Measurements from ENCODE around the gene RTN4IP1.

Gene RTN4IP1

GRCh38 chr6:106547601-106548453, 81.5 kb downstream of the RTN4IP1 start:
- DNase-seq (ENCODE audit: low read depth in 2 of 2, low spot score in 1 of 2): no peak

GRCh38 chr6:106546691-106547414, 82.4 kb downstream of the RTN4IP1 start:
- DNase-seq (ENCODE audit: low read depth in 2 of 2, low spot score in 1 of 2): no peak

- DNase-seq (ENCODE audit: low read depth in 2 of 2, low spot score in 1 of 2): no peak
These were observed 83.0 kb downstream of the RTN4IP1 start for GRCh38 chr6:106546261-106546690.

GRCh38 chr6:106540907-106541306, 88.4 kb downstream of the RTN4IP1 start:
- no peak for DNase-seq (ENCODE audit: low read depth in 2 of 2, low spot score in 1 of 2)

GRCh38 chr6:106540432-106540831, 88.9 kb downstream of the RTN4IP1 start:
- no peak for DNase-seq (ENCODE audit: low read depth in 2 of 2, low spot score in 1 of 2)

GRCh38 chr6:106539936-106540335, 89.4 kb downstream of the RTN4IP1 start:
- DNase-seq (ENCODE audit: low read depth in 2 of 2, low spot score in 1 of 2): no peak

- DNase-seq (ENCODE audit: low read depth in 2 of 2, low spot score in 1 of 2): no peak
These were observed 91.2 kb downstream of the RTN4IP1 start for GRCh38 chr6:106538145-106538544.

GRCh38 chr6:106537662-106538061, 91.6 kb downstream of the RTN4IP1 start:
- no peak for DNase-seq (ENCODE audit: low read depth in 2 of 2, low spot score in 1 of 2)

- no peak for DNase-seq (ENCODE audit: low read depth in 2 of 2, low spot score in 1 of 2)
These were observed 92.4 kb downstream of the RTN4IP1 start for GRCh38 chr6:106536851-106537250.

GRCh38 chr6:106536357-106536756, 92.9 kb downstream of the RTN4IP1 start:
- no peak for DNase-seq (ENCODE audit: low read depth in 2 of 2, low spot score in 1 of 2)

- DNase-seq (ENCODE audit: low read depth in 2 of 2, low spot score in 1 of 2): no peak
These were observed 94.3 kb downstream of the RTN4IP1 start for GRCh38 chr6:106535012-106535411.

GRCh38 chr6:106534564-106534982, 94.7 kb downstream of the RTN4IP1 start:
- DNase-seq (ENCODE audit: low read depth in 2 of 2, low spot score in 1 of 2): peak in 1 of 2 donors; percentile 37

GRCh38 chr6:106534004-106534403, 95.3 kb downstream of the RTN4IP1 start:
- no peak for DNase-seq (ENCODE audit: low read depth in 2 of 2, low spot score in 1 of 2)

- DNase-seq (ENCODE audit: low read depth in 2 of 2, low spot score in 1 of 2): no peak
These were observed 96.2 kb downstream of the RTN4IP1 start for GRCh38 chr6:106533054-106533453.

- DNase-seq (ENCODE audit: low read depth in 2 of 2, low spot score in 1 of 2): no peak
These were observed 98.8 kb downstream of the RTN4IP1 start for GRCh38 chr6:106530502-106530901.

GRCh38 chr6:106530026-106530425, 99.3 kb downstream of the RTN4IP1 start:
- DNase-seq (ENCODE audit: low read depth in 2 of 2, low spot score in 1 of 2): no peak

GRCh38 chr6:106529438-106529837, 99.9 kb downstream of the RTN4IP1 start:
- DNase-seq (ENCODE audit: low read depth in 2 of 2, low spot score in 1 of 2): no peak

GRCh38 chr6:106528521-106528920, 100.8 kb downstream of the RTN4IP1 start:
- DNase-seq (ENCODE audit: low read depth in 2 of 2, low spot score in 1 of 2): no peak

GRCh38 chr6:106527979-106528378, 101.3 kb downstream of the RTN4IP1 start:
- no peak for DNase-seq (ENCODE audit: low read depth in 2 of 2, low spot score in 1 of 2)

- DNase-seq (ENCODE audit: low read depth in 2 of 2, low spot score in 1 of 2): no peak
These were observed 102.2 kb downstream of the RTN4IP1 start for GRCh38 chr6:106527117-106527516.

- DNase-seq (ENCODE audit: low read depth in 2 of 2, low spot score in 1 of 2): no peak
These were observed 103.4 kb downstream of the RTN4IP1 start for GRCh38 chr6:106525882-106526275.

All from stimulated activated CD8-positive, alpha-beta memory T cell treated with anti-CD3 and anti-CD28 coated beads, Interleukin-4, amount 100 ng/mL, for 4 hours (primary cell).